GDM1 (cell line): ENCODE data around the gene SDSL.
A peak's percentile ranks its signal among the peaks of the same experiment; 100 is the strongest.

Experiments used
- DNase-seq: peaks from one replicate; lab custom pipeline; 2025; lab: John Stamatoyannopoulos, UW

The SDSL gene

GRCh38 chr12:113420996-113421595, 1.1 kb upstream of the SDSL start:
- DNase-seq = no peak

- DNase-seq = no peak
These were observed 898 bp downstream of the SDSL start for GRCh38 chr12:113422886-113423669.

- DNase-seq = no peak
These were observed 2.3 kb downstream of the SDSL start for GRCh38 chr12:113424456-113424855.

DNA sequence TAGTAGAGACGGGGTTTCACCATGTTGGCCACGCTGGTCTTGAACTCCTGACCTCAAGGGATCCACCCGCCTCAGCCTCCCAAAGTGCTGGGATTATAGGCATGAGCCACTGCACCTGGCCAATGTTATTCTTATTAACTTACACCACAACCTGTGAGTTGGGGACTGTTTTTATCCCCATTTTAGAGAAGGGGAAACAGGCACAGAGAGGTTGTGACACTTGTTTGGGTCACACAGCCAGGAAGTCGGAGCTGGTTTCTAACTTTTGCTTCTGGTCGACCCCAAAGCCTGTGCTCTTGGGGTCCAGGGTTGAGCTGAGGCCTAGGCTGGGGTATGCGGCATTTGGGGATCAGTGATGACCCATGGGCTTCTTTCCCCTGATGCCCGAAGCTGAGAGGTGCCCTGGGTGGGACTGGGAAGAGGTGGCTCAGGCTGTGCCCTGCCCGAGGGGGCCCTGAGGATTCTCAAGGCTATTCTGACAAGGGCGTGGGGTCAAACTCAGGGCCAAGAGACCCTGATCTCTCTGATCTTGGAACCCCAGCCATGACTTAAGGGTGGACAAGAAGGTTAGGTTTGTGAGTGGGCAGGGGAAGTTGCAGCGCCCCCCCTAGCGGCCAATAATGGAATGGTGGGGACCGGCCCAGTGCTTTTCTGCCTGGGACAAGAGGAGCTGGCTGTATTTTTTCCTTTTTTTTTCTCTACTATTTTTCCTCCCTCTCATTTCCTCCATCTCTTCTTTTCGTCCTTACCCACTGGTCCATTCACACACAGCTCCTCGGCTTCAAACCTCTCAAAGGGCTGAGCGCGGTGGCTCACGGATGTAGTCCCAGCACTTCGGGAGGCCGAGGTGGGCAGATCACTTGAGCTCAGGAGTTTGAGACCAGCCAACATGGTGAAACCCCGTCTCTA, 3.0 kb downstream of the SDSL start:
- peak; percentile 35 for DNase-seq

DNA sequence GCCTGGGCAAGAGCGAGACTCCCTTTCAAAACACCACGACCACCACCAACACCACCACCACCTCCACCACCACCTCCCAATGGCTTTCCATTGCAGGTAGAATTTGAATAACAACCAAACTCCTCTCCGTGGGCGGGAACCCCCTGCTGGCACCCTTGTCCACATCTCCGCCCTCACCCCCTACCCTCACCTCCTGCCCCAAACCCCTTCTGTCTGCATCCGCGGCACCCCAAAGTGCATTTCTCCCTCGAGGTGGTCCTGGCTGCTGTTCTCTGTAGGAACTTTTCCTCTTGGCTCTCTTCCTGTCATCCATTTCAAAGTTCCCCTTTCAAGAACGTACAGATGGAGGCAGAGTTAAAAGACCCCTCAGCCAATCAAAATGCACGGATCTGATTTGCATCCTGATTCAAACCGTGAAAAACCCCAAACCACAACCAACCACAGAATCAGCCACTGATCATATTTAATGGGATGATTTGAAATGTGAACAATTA, 3.8 kb downstream of the SDSL start:
- DNase-seq = no peak

DNA sequence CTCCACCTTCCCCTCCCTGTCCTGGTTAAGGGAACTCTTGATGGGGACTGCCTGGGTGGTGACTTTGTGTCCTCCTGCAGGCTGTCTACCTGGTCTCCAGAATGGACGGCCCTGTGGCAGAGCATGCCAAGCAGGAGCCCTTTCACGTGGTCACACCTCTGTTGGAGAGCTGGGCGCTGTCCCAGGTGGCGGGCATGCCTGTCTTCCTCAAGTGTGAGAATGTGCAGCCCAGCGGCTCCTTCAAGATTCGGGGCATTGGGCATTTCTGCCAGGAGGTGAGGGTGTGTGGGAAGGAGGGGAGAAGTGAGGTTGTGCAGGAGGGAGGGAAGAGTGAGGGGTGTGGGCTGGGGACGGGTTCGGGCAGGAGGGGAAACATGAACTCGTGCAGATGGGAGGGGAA, 5.7 kb downstream of the SDSL start:
- no peak for DNase-seq

GRCh38 chr12:113428482-113428881, 6.3 kb downstream of the SDSL start:
- no peak for DNase-seq

DNA sequence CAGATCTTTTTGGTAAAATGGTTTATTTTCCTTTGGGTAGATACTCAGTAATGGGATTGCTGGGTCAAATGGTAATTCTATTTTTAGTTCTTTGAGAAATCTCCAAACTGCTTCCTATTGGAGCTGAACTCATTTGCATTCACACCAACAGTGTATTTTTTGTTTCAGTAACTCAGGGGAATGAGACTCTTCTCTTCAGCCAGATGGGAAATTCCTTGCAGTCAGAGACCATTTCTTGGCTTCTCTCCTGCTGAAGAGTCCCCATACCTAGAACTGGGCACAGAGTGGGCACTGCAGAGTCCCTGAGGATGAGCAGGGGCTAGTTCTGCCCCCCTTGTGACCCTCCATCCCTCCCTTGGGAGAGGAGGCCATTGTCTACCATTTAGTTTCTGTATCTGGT, 10.8 kb downstream of the SDSL start:
- DNase-seq = no peak

DNA sequence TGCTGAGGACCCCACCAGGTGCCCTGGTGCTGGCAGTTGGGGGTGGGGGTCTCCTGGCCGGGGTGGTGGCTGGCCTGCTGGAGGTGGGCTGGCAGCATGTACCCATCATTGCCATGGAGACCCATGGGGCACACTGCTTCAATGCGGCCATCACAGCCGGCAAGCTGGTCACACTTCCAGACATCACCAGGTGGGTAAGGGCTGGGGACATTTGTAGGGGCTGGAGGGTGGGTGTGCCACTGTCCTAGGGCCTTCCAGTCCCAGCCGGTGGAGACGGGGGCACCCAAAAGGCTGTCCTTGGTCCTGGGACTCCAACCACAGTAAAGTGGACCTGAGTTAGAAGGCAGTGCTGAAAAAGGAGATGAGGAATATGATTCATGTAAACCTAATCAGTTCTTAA, 13.2 kb downstream of the SDSL start:
- no peak for DNase-seq

DNA sequence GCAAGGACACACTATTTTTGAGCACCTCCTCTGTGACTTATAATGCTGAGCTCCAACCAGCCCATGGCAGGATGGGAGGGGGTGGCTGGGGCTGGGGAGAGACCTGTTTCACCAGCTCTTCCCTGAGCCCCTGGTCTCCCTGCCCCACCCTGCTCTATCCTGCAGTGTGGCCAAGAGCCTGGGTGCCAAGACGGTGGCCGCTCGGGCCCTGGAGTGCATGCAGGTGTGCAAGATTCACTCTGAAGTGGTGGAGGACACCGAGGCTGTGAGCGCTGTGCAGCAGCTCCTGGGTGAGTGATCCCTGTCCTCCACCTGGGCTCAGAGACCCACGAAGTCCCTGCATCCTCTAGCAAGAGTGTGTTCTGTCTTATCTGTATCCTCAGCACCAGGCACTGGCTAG, 14.4 kb downstream of the SDSL start:
- DNase-seq = no peak

GRCh38 chr12:113436993-113437728, 15.0 kb downstream of the SDSL start:
- no peak for DNase-seq

- no peak for DNase-seq
These were observed 15.5 kb downstream of the SDSL start for GRCh38 chr12:113437729-113438100.

DNA sequence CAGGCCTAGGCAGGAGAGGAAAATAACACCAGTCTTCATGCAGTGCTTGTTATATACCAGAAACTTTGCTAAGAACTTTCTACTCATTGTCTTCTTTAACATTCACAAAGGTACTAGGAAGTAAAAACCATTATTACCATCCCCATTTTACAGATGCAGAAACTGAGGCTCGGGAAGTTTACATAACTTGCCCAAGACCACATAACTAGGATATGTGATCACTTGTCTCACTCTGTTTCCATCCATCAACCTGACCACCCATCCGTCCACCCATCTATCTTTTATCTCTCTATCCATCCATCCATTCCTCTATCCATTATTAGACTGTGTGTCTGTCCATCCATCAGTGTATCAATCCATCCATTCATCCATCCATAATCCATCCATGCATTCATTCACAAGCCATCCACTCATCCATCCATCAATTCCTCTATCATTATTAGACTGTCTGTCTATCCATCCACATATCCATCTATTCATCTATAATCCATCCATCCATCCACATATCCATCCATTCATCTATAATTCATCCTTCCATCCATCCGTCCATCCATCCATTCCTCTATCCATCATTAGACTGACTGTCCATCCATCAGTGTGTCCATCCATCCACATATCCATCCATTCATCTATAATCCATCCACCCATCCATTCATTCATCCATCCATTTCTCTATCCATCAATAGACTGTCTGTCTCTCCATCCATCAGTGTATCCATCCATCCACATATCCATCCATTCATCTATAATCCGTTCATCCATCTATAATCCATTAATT, 16.5 kb downstream of the SDSL start:
- no peak for DNase-seq

GRCh38 chr12:113439301-113439597, 17.1 kb downstream of the SDSL start:
- DNase-seq = no peak

- no peak for DNase-seq
These were observed 17.4 kb downstream of the SDSL start for GRCh38 chr12:113439606-113440030.

GRCh38 chr12:113440336-113440735, 18.2 kb downstream of the SDSL start:
- no peak for DNase-seq

DNA sequence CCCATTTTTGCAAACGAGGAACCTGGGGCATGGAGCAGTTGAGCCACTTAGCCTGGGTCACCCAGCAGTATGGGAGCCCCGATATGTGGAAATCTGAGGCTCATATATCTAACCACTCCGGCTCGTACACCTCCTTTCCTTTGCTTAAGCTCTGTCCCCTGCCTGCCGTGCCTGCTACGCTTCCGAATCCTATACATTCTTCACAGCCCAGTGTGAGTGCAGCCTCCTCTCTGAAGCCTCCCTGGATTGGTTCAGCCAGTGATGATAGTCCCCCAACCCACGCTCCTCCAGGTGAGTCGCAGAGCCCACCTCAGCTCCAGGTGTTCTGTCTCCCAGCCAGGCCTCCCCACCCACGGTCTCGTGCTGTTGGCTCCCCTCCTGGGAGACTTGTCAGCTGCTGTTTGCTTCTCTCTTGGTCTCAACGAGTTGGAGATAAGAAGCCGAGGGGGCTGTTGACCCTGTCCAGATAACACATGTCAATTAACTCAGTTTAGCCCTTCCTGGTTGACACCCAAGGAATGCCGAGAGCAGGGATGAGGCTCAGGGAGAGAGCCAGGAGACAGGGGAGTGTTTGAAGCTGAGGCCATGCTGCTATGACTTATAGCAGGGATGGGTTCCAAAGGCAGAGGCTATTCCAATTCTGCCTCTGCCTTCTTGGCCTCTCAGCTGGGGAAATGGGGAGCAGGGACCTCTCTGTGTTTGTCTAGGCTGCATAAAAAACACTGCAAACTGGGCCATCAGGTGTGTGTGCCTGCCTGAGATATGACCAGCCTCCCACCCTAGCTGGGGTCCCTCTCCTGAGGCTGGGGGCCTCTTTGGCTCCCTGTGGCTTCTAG, 19.0 kb downstream of the SDSL start:
- DNase-seq = no peak

DNA sequence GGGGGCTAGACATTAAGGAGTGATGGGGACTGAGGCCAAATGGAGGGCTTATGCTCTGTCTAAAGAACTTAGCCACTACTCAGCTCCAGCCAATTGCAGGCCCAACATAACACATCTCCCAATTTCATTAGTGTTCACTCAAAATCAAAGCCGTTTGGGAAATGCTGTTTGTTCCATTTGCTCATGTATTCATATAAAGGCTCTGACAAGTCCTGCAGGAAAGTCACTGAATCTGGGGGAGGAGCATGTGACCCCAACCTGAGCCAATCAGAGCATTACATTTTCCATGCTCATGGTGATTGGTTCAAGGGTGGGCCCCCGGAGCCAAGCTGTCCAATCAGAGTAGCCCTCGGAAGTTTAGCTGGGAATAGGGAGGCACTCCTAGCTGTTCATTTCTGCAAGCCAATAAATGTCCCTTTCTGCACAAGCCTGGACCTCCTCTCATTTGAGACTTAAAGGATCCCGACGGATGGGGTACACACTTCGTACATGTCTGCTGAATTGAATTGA, 20.9 kb downstream of the SDSL start:
- DNase-seq = no peak

DNA sequence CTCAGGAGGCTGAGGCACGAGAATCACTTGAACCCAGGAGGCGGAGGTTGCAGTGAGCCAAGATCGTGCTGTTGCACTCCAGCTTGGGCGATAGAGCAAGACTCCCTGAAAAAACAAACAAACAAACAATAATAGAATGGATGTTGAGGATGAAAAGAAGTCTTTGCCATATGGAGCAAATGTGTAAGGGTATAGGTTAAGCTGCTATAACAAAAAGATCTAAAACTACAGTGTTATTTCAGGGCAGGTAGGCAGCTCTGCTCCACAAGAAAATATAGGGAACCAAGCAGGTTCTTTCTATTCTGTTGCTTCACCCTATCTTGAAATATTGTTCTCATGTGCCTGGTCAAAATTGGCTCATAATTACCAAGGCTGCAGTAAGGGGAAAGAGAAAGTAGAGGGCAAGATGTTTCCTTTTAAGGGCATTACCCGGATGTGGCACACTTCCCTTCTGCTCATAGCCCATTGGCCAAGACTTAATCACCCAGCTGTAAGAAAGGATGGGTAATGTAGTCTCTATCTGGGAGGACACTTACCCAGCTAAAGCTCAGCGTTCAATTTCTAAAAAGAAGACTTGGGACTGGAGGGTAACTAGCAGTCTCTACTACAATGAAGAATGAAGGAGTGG, 23.5 kb downstream of the SDSL start:
- no peak for DNase-seq

DNA sequence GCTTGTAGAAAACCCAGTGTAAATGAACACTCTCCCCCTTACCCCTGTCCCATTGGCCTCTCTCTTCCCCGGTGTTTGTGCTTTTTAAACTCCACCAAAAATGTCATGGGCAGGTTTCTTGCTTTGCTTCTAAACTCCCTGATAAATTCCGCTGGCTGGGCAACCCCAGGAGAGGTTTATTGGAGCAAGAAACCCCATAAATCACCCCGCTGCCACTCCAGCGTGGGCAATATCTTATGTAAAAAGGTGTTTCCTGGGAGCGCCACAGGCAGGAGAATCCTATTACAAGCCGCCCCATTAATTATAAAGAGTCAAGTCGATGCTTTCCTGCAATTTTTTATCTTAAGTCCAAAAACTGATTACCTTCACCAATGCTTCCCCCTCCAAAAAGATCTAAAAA, 26.7 kb downstream of the SDSL start:
- no peak for DNase-seq
